Subcutaneous adipose tissue (tissue), 4 donors: ENCODE measurements around the gene CUL7. TPM values are rescaled to one million over a fixed set of nuclear protein-coding genes. Genes with fewer than 3 reads are reported as not detected.

Experiments used
- total RNA-seq, 4 donors: library from RNA; depleted of rRNA; stranded (reverse); fragments of >200 nt; gene quantifications; one replicate each; pipeline ENCODE4 v1.1.0, GENCODE V29; 2016
- TF ChIP-seq, protein P1 (sequence below): fragments of 450-650 bp; IDR thresholded peaks from one replicate; pipeline ENCODE4 v1.5.1; 2016; ENCODE audit warnings: low read depth, mild to moderate bottlenecking, control low read depth, antibody characterized with exemption, moderate library complexity

Gene CUL7
- total RNA-seq, 4 donors from 2014 or later, result 7.2 to 25.6 (median 14.5) TPM

GRCh38 chr6:43052842-43053544, 658 bp downstream of the CUL7 start:
- TF ChIP-seq, protein P1, sequence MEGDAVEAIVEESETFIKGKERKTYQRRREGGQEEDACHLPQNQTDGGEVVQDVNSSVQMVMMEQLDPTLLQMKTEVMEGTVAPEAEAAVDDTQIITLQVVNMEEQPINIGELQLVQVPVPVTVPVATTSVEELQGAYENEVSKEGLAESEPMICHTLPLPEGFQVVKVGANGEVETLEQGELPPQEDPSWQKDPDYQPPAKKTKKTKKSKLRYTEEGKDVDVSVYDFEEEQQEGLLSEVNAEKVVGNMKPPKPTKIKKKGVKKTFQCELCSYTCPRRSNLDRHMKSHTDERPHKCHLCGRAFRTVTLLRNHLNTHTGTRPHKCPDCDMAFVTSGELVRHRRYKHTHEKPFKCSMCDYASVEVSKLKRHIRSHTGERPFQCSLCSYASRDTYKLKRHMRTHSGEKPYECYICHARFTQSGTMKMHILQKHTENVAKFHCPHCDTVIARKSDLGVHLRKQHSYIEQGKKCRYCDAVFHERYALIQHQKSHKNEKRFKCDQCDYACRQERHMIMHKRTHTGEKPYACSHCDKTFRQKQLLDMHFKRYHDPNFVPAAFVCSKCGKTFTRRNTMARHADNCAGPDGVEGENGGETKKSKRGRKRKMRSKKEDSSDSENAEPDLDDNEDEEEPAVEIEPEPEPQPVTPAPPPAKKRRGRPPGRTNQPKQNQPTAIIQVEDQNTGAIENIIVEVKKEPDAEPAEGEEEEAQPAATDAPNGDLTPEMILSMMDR, result no peak

DNA sequence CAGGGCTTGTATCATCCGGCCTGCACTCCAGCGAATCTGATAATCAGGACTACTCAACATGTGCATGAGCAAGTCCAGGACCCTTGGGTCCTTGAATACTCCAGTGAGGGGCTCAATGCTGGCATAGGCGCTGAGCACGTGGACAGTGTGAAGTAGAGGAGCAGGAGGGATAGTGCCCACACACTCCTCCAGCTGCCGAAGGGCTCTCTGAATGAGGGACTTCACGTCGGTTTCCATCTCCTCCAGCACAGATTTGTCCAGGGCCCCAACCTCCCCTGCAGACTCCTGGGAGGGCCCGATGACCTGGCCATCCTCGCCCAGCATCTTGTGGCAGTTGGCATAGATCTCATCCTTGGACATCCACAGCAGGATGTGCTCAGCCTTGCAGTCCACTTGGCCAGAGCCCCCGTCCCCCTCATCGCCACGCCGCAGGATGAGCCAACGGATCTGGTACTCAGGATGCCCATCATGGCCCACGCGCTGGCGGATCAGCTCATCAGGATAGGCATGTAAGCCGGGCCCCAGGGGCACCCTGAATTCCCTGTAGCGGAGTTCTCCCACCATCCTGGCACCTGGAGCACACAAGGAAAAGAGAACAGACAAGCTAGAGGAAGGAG, 1.3 kb downstream of the CUL7 start:
- TF ChIP-seq, protein P1, result no peak

GRCh38 chr6:43050981-43051380, 2.7 kb downstream of the CUL7 start:
- TF ChIP-seq, protein P1, result no peak

GRCh38 chr6:43047998-43048397, 5.7 kb downstream of the CUL7 start:
- TF ChIP-seq, protein P1, result no peak

DNA sequence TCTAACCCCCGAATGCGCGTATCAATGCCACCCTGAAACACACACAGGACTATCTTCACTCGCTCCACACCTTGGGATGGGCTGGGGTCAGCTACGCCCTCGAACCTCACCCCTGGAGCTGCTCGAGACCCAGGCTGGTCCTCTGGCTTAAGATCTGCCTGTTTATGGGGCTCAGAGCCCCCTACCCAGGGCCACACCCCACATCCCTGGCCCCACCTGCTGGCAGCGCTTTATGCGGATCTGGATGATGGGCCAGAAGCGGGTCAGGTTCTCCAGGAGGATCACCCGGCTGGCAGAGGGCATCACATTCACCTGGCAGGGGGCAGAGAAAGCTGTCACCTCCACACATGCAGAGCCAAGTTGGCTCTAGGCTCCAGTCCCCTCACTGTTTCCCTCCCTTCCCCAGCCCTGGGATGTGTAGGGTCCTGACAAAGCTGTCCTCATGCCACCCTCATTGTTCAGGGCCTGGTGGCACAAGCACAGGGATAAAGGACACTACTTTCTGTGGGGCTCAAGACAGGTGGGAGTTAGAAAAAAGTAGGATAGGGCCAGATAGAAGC, 8.2 kb downstream of the CUL7 start:
- TF ChIP-seq, protein P1, result no peak

GRCh38 chr6:43043310-43043709, 10.3 kb downstream of the CUL7 start:
- TF ChIP-seq, protein P1, result no peak

- TF ChIP-seq, protein P1, result no peak
Measured at GRCh38 chr6:43040542-43041257, 13.0 kb downstream of the CUL7 start.
